PFSK-1 (cell line): Measurements from ENCODE around the gene SPRYD7.

Experiments used
- FOXP2 ChIP-seq: optimal IDR thresholded peaks from 2 replicates; pipeline ENCODE3; 2011; ENCODE audit warnings: borderline replicate concordance, control low read depth, inconsistent platforms; ENCODE audit not compliant: insufficient read depth; ENCODE audit errors: extremely low read length, extremely low read depth
- POLR2AphosphoS5 ChIP-seq: IDR thresholded peaks from 2 replicates; pipeline ENCODE4 v1.6.1; 2012; ENCODE audit warnings: low read depth, mild to moderate bottlenecking, control low read depth, low read length, moderate library complexity
- SIN3A ChIP-seq: IDR thresholded peaks from 2 replicates; pipeline ENCODE4 v1.6.1; 2012; ENCODE audit warnings: mild to moderate bottlenecking, low read length, moderate library complexity, borderline replicate concordance; ENCODE audit not compliant: insufficient read depth
- TAF1 ChIP-seq: IDR thresholded peaks from 2 replicates; pipeline ENCODE4 v1.6.1; 2012; ENCODE audit warnings: low read length, control low read depth, borderline replicate concordance; ENCODE audit not compliant: insufficient read depth
- TF ChIP-seq, protein P1 (sequence below), 2 experiments: IDR thresholded peaks; 2 replicates each; pipeline versions ENCODE4 v1.6.1 to v1.8.0; 2011 to 2012; ENCODE audit warnings: low read depth in 2 of 2, low read length in 2 of 2, control low read depth in 1 of 2, inconsistent platforms in 1 of 2, mild to moderate bottlenecking in 1 of 2, moderate library complexity in 1 of 2; ENCODE audit not compliant: insufficient read depth in 1 of 2

The SPRYD7 gene

DNA sequence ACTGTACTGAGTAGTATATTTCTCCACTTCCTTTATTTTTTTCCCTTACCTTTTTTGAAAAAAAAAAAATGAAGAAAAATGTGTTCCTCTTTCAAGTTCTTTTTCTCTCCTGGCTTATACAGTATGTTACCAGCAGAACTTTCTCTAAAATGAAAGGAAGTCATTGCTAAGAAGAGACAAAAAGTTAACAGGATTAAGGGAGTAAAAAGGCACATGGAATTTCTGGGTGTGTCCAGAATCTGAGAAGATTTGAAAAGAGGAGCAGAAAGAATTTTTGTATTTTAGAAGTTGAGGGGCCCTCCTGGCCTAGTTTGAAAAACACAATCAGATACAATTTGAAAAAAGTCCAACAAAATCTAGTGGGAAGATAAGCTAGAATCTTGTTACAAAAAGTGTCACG is 39.7 kb upstream of the SPRYD7 start:
- TF ChIP-seq TAF1, result no peak
- TF ChIP-seq SIN3A, result no peak
- TF ChIP-seq, protein P1, sequence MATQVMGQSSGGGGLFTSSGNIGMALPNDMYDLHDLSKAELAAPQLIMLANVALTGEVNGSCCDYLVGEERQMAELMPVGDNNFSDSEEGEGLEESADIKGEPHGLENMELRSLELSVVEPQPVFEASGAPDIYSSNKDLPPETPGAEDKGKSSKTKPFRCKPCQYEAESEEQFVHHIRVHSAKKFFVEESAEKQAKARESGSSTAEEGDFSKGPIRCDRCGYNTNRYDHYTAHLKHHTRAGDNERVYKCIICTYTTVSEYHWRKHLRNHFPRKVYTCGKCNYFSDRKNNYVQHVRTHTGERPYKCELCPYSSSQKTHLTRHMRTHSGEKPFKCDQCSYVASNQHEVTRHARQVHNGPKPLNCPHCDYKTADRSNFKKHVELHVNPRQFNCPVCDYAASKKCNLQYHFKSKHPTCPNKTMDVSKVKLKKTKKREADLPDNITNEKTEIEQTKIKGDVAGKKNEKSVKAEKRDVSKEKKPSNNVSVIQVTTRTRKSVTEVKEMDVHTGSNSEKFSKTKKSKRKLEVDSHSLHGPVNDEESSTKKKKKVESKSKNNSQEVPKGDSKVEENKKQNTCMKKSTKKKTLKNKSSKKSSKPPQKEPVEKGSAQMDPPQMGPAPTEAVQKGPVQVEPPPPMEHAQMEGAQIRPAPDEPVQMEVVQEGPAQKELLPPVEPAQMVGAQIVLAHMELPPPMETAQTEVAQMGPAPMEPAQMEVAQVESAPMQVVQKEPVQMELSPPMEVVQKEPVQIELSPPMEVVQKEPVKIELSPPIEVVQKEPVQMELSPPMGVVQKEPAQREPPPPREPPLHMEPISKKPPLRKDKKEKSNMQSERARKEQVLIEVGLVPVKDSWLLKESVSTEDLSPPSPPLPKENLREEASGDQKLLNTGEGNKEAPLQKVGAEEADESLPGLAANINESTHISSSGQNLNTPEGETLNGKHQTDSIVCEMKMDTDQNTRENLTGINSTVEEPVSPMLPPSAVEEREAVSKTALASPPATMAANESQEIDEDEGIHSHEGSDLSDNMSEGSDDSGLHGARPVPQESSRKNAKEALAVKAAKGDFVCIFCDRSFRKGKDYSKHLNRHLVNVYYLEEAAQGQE (IDR thresholded peaks at IDR 0.05; ENCODE audit: insufficient read depth in 1 of 2, low read depth in 2 of 2, low read length in 2 of 2), result no peak
- no peak for TF ChIP-seq POLR2AphosphoS5
- TF ChIP-seq FOXP2, result no peak

DNA sequence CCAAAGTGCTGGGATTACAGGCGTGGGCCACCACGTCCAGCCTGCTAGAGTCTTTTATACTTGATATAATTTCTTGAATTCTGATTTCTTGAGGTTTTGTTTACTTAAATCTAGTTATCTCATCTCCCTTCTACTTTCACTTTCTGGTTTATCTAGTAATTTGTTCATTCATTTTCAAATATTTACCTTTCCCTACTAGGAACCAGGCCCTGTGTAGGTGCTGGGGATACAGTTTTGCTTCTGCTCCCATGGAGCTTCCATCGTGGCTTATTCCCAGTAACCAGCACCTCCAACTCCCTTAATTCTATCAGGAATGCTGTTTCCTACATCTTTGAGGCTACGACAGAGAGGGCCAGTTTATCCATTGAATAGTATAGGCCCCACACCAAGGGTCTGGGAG is 36.6 kb upstream of the SPRYD7 start:
- TF ChIP-seq, protein P1 (IDR thresholded peaks at IDR 0.05; ENCODE audit: insufficient read depth in 1 of 2, low read depth in 2 of 2, low read length in 2 of 2), result no peak
- TF ChIP-seq POLR2AphosphoS5, result no peak
- TF ChIP-seq FOXP2, result no peak
- no peak for TF ChIP-seq SIN3A
- no peak for TF ChIP-seq TAF1

DNA sequence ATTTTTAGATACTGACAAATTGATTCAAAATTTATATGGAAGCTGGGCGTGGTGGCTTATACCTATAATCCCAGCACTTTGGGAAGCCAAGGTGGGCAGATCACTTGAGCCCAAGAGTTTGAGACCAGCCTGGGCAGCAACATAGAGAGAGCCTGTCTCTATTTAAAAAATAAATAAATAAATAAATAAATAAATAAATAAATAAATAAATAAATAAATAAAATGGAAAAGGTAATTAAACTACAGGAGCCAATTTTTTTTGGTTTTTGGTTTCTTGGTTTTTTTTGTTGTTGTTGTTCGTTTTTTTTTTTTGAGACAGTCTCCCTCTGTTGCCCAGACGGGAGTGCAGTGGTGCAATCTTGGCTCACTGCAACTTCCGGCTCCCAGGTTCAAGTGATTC is 31.3 kb upstream of the SPRYD7 start:
- TF ChIP-seq FOXP2, result no peak
- no peak for TF ChIP-seq SIN3A
- no peak for TF ChIP-seq TAF1
- TF ChIP-seq, protein P1 (IDR thresholded peaks at IDR 0.05; ENCODE audit: insufficient read depth in 1 of 2, low read depth in 2 of 2, low read length in 2 of 2), result no peak
- TF ChIP-seq POLR2AphosphoS5, result no peak

DNA sequence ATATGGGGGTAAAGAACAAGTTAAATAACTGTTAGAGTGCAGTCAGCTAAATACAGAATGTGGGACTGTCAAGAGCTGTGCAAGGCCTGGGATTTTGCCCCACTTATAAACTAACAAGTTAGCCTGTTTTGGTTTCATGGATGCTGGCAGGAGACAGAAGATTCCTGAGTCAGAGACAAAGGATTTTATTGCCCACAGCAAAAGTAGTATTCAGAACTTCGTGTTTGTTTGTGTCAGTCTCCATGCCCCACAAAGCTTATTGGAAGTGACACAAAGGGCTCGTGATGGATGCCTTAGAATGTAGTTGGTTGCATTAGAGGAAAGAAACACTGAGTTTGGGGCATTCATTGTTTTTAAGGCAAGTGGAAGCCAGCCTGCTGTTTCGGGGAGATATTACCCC is 22.2 kb upstream of the SPRYD7 start:
- TF ChIP-seq FOXP2 (no peak), TAF1 (no peak), POLR2AphosphoS5 (no peak), SIN3A (no peak)
- TF ChIP-seq, protein P1 (IDR thresholded peaks at IDR 0.05; ENCODE audit: insufficient read depth in 1 of 2, low read depth in 2 of 2, low read length in 2 of 2), result no peak

DNA sequence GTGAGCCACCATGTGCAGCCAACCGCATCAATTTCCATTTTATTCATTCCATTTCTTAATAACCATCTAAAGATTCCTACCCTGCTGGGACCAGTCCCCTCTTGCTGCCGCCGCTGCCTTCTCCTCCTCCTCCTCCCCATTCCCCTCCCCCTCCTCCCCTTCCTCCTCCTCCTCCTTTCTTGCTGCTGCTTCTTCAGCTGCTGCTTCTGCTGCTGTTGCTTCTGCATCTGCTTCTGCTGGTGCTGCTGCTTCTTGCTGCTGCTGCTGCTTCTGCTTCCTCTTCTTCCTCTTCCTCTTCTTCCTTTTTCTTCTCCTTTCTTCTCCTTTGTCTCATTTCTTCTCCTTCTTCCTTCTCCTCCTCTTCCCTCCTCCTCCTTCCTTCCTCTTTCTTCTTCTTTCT is 20.0 kb upstream of the SPRYD7 start:
- TF ChIP-seq POLR2AphosphoS5 (no peak), TAF1 (no peak), FOXP2 (no peak), SIN3A (no peak)
- TF ChIP-seq, protein P1 (IDR thresholded peaks at IDR 0.05; ENCODE audit: insufficient read depth in 1 of 2, low read depth in 2 of 2, low read length in 2 of 2), result no peak
